Astrocyte (in vitro differentiated cells and primary cell): Measurements from ENCODE around the gene METAP1D. TPM values are rescaled to one million over a fixed set of nuclear protein-coding genes. Genes with fewer than 3 reads are reported as not detected.
A peak's percentile ranks its signal among the peaks of the same experiment; 100 is the strongest.

Experiments used
- DNase-seq: peaks from one replicate; pipeline ENCODE4 v3.0.0-alpha.2; 2010; ENCODE audit warnings: low read depth
- FAIRE-seq: peaks from 2 replicates; lab custom pipeline; 2011; peaks lifted over from hg19 to GRCh38; lab: Jason Lieb, UNC
- H2AFZ ChIP-seq: 2 replicates; pipeline ENCODE4 v1.6.0; 2012; ENCODE audit warnings: low read depth, low read length, inconsistent platforms
- H3K27ac ChIP-seq: 2 replicates; pipeline ENCODE4 v1.5.1; 2011; ENCODE audit warnings: low read depth, low read length, inconsistent platforms
- H3K27me3 ChIP-seq: 2 replicates; pipeline ENCODE4 v1.6.0; 2011; ENCODE audit warnings: low read length, inconsistent platforms; ENCODE audit not compliant: insufficient read depth
- H3K36me3 ChIP-seq: 2 replicates; pipeline ENCODE4 v1.5.1; 2011; ENCODE audit warnings: low read length, inconsistent platforms; ENCODE audit not compliant: insufficient read depth
- H3K4me1 ChIP-seq: 2 replicates; pipeline ENCODE4 v1.5.1; 2011; ENCODE audit warnings: low read length, inconsistent platforms; ENCODE audit not compliant: insufficient read depth
- H3K4me2 ChIP-seq: 2 replicates; pipeline ENCODE4 v1.6.0; 2012; ENCODE audit warnings: low read length, inconsistent platforms
- H3K4me3 ChIP-seq: 2 replicates; pipeline ENCODE4 v1.5.1; 2011; ENCODE audit warnings: low read depth, mild to moderate bottlenecking, low read length, inconsistent platforms; ENCODE audit not compliant: insufficient read depth
- H3K79me2 ChIP-seq: 2 replicates; pipeline ENCODE4 v1.6.0; 2012; ENCODE audit warnings: mild to moderate bottlenecking, low read length, inconsistent platforms; ENCODE audit not compliant: insufficient read depth
- H3K9ac ChIP-seq: 2 replicates; pipeline ENCODE4 v1.6.0; 2012; ENCODE audit warnings: mild to moderate bottlenecking, low read length, inconsistent platforms
- H3K9me3 ChIP-seq: 2 replicates; pipeline ENCODE4 v1.5.1; 2012; ENCODE audit warnings: low read depth, mild to moderate bottlenecking, low read length, inconsistent platforms; ENCODE audit not compliant: insufficient read depth
- H4K20me1 ChIP-seq: 2 replicates; pipeline ENCODE4 v1.6.0; 2012; ENCODE audit warnings: low read length, inconsistent platforms; ENCODE audit not compliant: insufficient read depth
- H3K27ac Mint-ChIP-seq: one replicate; pipeline ENCODE4 v1.8.0; 2021; ENCODE audit warnings: mild to moderate bottlenecking, mixed read lengths; ENCODE audit not compliant: unreplicated experiment
- H3K27me3 Mint-ChIP-seq: one replicate; pipeline ENCODE4 v1.8.0; 2021; ENCODE audit warnings: low read depth, mixed read lengths; ENCODE audit not compliant: unreplicated experiment
- H3K36me3 Mint-ChIP-seq: one replicate; pipeline ENCODE4 v1.8.0; 2021; ENCODE audit warnings: low read depth, mixed read lengths; ENCODE audit not compliant: unreplicated experiment
- H3K4me1 Mint-ChIP-seq: one replicate; pipeline ENCODE4 v1.8.0; 2021; ENCODE audit warnings: low read depth, mixed read lengths; ENCODE audit not compliant: unreplicated experiment
- H3K4me3 Mint-ChIP-seq: one replicate; pipeline ENCODE4 v1.8.0; 2021; ENCODE audit warnings: mild to moderate bottlenecking, moderate library complexity, mixed read lengths; ENCODE audit not compliant: unreplicated experiment
- H3K9me3 Mint-ChIP-seq: one replicate; pipeline ENCODE4 v1.8.0; 2021; ENCODE audit warnings: mild to moderate bottlenecking, mixed read lengths; ENCODE audit not compliant: unreplicated experiment
- EZH2 ChIP-seq: IDR thresholded peaks from 2 replicates; pipeline ENCODE4 v1.6.1; 2012; ENCODE audit warnings: mild to moderate bottlenecking, low read length, inconsistent platforms; ENCODE audit not compliant: insufficient read depth
- total RNA-seq: library from RNA; stranded (reverse); gene quantifications from 2 replicates; pipeline ENCODE4 v1.2.1, GENCODE V29; 2021
- TF ChIP-seq, protein P1 (sequence below): IDR thresholded peaks from 2 replicates; pipeline ENCODE4 v1.5.1; 2011; ENCODE audit warnings: low read depth, mild to moderate bottlenecking, inconsistent platforms, low read length, moderate library complexity; ENCODE audit not compliant: insufficient read depth

METAP1D gene
- total RNA-seq, 1 donor from 2014 or later, result 6.5 TPM

DNA sequence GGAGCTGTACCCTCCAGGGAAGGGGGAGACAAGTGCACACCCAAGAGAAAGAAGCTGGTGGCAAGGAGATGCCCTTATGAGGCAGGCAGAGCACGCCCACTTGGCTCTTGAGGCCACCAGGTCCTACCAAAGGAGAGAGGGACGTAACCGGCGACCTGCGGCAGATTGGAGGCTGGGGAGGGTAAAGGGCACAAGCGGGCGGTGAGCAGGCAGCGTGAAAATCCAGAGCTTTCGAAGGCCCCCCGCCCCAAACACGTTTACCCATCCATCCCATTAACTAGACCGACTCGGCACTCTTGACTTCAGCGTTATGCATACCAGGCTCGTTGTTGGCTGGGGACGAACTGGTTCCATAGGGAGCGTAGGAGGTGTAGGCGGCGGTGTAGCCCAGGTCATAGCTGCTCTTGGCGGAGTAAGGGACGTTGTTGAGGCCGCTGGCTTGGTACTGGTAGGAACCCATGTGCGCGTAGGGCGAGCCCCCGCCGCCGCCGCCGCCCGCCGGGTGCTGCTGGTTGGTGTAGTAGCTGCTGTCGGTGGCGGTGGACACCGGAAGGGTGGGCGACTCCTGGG is 102.2 kb downstream of the METAP1D start:
- H3K27ac ChIP-seq, result no peak overlapping the region
- H3K4me1 ChIP-seq, result peaks cover 50% of the 10 kb centered on the region
- H3K27me3 Mint-ChIP-seq, result peaks cover 32% of the 10 kb centered on the region
- H3K79me2 ChIP-seq, result no peaks in the 10 kb centered on the region
- peak; percentile 47 for TF ChIP-seq EZH2
- TF ChIP-seq, protein P1, sequence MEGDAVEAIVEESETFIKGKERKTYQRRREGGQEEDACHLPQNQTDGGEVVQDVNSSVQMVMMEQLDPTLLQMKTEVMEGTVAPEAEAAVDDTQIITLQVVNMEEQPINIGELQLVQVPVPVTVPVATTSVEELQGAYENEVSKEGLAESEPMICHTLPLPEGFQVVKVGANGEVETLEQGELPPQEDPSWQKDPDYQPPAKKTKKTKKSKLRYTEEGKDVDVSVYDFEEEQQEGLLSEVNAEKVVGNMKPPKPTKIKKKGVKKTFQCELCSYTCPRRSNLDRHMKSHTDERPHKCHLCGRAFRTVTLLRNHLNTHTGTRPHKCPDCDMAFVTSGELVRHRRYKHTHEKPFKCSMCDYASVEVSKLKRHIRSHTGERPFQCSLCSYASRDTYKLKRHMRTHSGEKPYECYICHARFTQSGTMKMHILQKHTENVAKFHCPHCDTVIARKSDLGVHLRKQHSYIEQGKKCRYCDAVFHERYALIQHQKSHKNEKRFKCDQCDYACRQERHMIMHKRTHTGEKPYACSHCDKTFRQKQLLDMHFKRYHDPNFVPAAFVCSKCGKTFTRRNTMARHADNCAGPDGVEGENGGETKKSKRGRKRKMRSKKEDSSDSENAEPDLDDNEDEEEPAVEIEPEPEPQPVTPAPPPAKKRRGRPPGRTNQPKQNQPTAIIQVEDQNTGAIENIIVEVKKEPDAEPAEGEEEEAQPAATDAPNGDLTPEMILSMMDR, result no peak
- H3K9me3 ChIP-seq, result no peaks in the 10 kb centered on the region
- H3K27ac Mint-ChIP-seq, result no peak overlapping the region
- no peaks in the 10 kb centered on the region for H3K36me3 Mint-ChIP-seq
- peaks cover 45% of the 10 kb centered on the region for H3K27me3 ChIP-seq
- H2AFZ ChIP-seq, result peak overlapping the region; percentile 79
- H3K4me3 Mint-ChIP-seq, result peak overlapping the region; percentile 87
- DNase-seq (no peak), FAIRE-seq (no peak)
- H3K4me1 Mint-ChIP-seq, result peaks cover 11% of the 10 kb centered on the region
- H3K4me3 ChIP-seq, result peak overlapping the region; percentile 63
- H3K9ac ChIP-seq, result peak overlapping the region; percentile 57
- peak overlapping the region; percentile 95 for H3K4me2 ChIP-seq
- no peaks in the 10 kb centered on the region for H3K36me3 ChIP-seq
- H3K9me3 Mint-ChIP-seq, result peaks cover 6% of the 10 kb centered on the region
- H4K20me1 ChIP-seq, result no peaks in the 10 kb centered on the region

DNA sequence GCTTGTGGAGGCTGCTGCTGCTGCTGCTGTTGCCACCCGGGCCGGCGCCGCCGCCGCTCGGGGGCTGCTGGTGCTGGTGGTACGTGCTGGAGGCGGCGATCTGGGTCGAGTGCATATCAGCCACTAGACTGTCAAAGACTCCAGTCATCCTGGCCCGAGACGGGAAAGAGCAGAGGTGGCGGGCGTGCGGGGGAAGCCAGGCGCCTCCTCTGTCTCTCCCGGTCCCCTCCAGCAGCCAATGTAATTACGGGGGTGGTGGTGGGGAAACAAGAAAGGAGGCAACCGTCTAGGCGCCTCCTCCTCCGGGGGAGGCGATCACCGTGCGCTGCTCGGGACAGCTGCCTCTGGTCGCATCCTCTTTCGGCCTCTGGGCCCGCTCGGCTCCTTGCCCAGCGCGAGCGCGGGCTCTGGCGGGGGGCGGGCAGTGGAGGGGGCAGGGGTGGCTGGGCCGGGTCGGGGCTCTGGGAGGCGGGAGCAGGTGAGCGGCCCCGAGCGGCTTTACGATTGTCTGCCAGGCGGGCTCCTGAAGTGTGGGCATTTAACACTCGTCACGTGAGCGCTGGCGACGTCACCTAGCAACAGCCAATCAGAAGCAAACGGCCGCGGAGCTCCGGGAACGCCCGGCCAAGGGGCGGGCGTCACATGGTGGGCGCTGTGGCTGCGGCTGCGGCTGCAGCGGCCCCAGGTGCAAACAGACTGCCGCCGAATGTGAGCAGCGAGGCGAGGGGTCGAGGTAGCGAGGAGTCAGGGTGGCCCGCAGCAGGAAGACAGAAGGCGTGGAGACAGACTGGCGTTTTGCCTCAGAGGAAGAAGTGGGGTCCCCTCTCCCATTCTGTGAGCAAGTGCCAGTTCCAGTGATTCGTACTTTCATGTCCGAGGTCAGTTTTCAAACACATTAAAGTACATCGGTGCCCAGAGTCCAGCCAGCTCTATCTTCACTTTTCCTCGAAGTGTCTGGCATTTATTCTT is 102.9 kb downstream of the METAP1D start, which contains the start of gene DLX2:
TSS of gene DLX2 (minus strand) at position 510 of the 969 bp plus-strand sequence. CDS start at position 148, 362 bp downstream.
- H3K27ac Mint-ChIP-seq, result peak within 1 kb of the TSS; percentile 66
- Histone ChIP-seq H3K4me3 (peak within 1 kb of the TSS; percentile 63), H3K9ac (peak within 1 kb of the TSS; percentile 57), H3K27ac (no peak within 1 kb of the TSS), H4K20me1 (no peaks in the 10 kb centered on the region), H3K36me3 (no peaks in the 10 kb centered on the region), H3K27me3 (peaks cover 51% of the 10 kb centered on the region), H2AFZ (peak within 1 kb of the TSS; percentile 79), H3K9me3 (no peaks in the 10 kb centered on the region), H3K79me2 (no peaks in the 10 kb centered on the region), H3K4me1 (peaks cover 42% of the 10 kb centered on the region), H3K4me2 (peak within 1 kb of the TSS; percentile 95)
- peaks cover 6% of the 10 kb centered on the region for H3K9me3 Mint-ChIP-seq
- H3K27me3 Mint-ChIP-seq, result peaks cover 36% of the 10 kb centered on the region
- peaks cover 7% of the 10 kb centered on the region for H3K4me1 Mint-ChIP-seq
- no peaks in the 10 kb centered on the region for H3K36me3 Mint-ChIP-seq
- no peak for FAIRE-seq
- DNase-seq, result peak; percentile 65
- peak within 1 kb of the TSS; percentile 87 for H3K4me3 Mint-ChIP-seq
- TF ChIP-seq EZH2, result no peak
- TF ChIP-seq, protein P1, result no peak
